Measurements from ENCODE around the gene CHSY3. TPM values are rescaled to one million over a fixed set of nuclear protein-coding genes. Genes with fewer than 3 reads are reported as not detected.

CHSY3 gene
- total and polyA plus RNA-seq, 4 donors, result 3.5 to 32.5 (median 14.8) TPM

- Histone ChIP-seq H3K27me3 (ENCODE audit: control insufficient read depth in 1 of 2, insufficient read depth in 2 of 2, low read length in 1 of 2) (no peaks in the 10 kb centered on the region), H3K4me3 (ENCODE audit: low read length in 2 of 2) (no peak overlapping the region), H3K36me3 (ENCODE audit: control insufficient read depth in 1 of 2, insufficient read depth in 2 of 2, low read length in 1 of 2) (no peaks in the 10 kb centered on the region), H3K9me3 (ENCODE audit: control insufficient read depth, low read length) (no peaks in the 10 kb centered on the region), H3K4me1 (ENCODE audit: control insufficient read depth in 1 of 2, insufficient read depth in 2 of 2, low read length in 2 of 2) (no peaks in the 10 kb centered on the region), H3K27ac (ENCODE audit: low read depth in 1 of 2, low read length in 2 of 2) (no peak overlapping the region)
- no peak for DNase-seq
- no peak for ATAC-seq (ENCODE audit: low FRiP score)
- intact Hi-C loops (cut with DNase I), result no loop called here
- 68 to 69% methylated on average over 4 of the region's 4 CpGs for WGBS, 2 donors
Measured at GRCh38 chr5:129930221-129930620, 26.0 kb downstream of the CHSY3 start.

GRCh38 chr5:129935626-129936025 is 31.4 kb downstream of the CHSY3 start:
- no peak overlapping the region for H3K4me3 ChIP-seq (ENCODE audit: low read length in 2 of 2)
- H3K4me1 ChIP-seq (ENCODE audit: control insufficient read depth in 1 of 2, insufficient read depth in 2 of 2, low read length in 2 of 2), result no peaks in the 10 kb centered on the region
- H3K36me3 ChIP-seq (ENCODE audit: control insufficient read depth in 1 of 2, insufficient read depth in 2 of 2, low read length in 1 of 2), result peaks cover 0 to 5% of the 10 kb centered on the region in 2 donors
- H3K27me3 ChIP-seq (ENCODE audit: control insufficient read depth in 1 of 2, insufficient read depth in 2 of 2, low read length in 1 of 2), result no peaks in the 10 kb centered on the region
- no peak overlapping the region for H3K27ac ChIP-seq (ENCODE audit: low read depth in 1 of 2, low read length in 2 of 2)
- no peak for ATAC-seq (ENCODE audit: low FRiP score)
- intact Hi-C loops (cut with DNase I), result no loop called here
- DNase-seq, result no peak
- WGBS, 2 donors, result 49 to 55% methylated on average over 2 of the region's 2 CpGs
- peaks cover 3% of the 10 kb centered on the region for H3K9me3 ChIP-seq (ENCODE audit: control insufficient read depth, low read length)

- Histone ChIP-seq H3K27me3 (ENCODE audit: control insufficient read depth in 1 of 2, insufficient read depth in 2 of 2, low read length in 1 of 2) (no peaks in the 10 kb centered on the region), H3K4me3 (ENCODE audit: low read length in 2 of 2) (no peak overlapping the region), H3K4me1 (ENCODE audit: control insufficient read depth in 1 of 2, insufficient read depth in 2 of 2, low read length in 2 of 2) (no peaks in the 10 kb centered on the region), H3K27ac (ENCODE audit: low read depth in 1 of 2, low read length in 2 of 2) (no peak overlapping the region), H3K36me3 (ENCODE audit: control insufficient read depth in 1 of 2, insufficient read depth in 2 of 2, low read length in 1 of 2) (peaks cover 0 to 5% of the 10 kb centered on the region in 2 donors), H3K9me3 (ENCODE audit: control insufficient read depth, low read length) (peaks cover 3% of the 10 kb centered on the region)
- WGBS, 2 donors, result 96 to 97% methylated on average over 3 of the region's 3 CpGs
- DNase-seq, result no peak
- intact Hi-C loops (cut with DNase I), result no loop called here
- no peak for ATAC-seq (ENCODE audit: low FRiP score)
Measured at GRCh38 chr5:129938077-129938476, 33.8 kb downstream of the CHSY3 start.

- intact Hi-C loops (cut with DNase I), result no loop called here
- no peak overlapping the region for H3K4me3 ChIP-seq (ENCODE audit: low read length in 2 of 2)
- H3K36me3 ChIP-seq (ENCODE audit: control insufficient read depth in 1 of 2, insufficient read depth in 2 of 2, low read length in 1 of 2), result no peaks in the 10 kb centered on the region
- 0 to 32% methylated on average over 1 of the region's 1 CpG for WGBS, 2 donors
- H3K27me3 ChIP-seq (ENCODE audit: control insufficient read depth in 1 of 2, insufficient read depth in 2 of 2, low read length in 1 of 2), result no peaks in the 10 kb centered on the region
- no peak overlapping the region for H3K27ac ChIP-seq (ENCODE audit: low read depth in 1 of 2, low read length in 2 of 2)
- H3K4me1 ChIP-seq (ENCODE audit: control insufficient read depth in 1 of 2, insufficient read depth in 2 of 2, low read length in 2 of 2), result no peaks in the 10 kb centered on the region
- DNase-seq, result no peak
- ATAC-seq (ENCODE audit: low FRiP score), result no peak
- no peaks in the 10 kb centered on the region for H3K9me3 ChIP-seq (ENCODE audit: control insufficient read depth, low read length)
Measured at GRCh38 chr5:129943936-129944335, 39.7 kb downstream of the CHSY3 start.

- DNase-seq (no peak), ATAC-seq (ENCODE audit: low FRiP score) (no peak)
- peak overlapping the region; percentile 7 to 25 for H3K27ac ChIP-seq (ENCODE audit: low read depth in 1 of 2, low read length in 2 of 2)
- H3K27me3 ChIP-seq (ENCODE audit: control insufficient read depth in 1 of 2, insufficient read depth in 2 of 2, low read length in 1 of 2), result no peaks in the 10 kb centered on the region
- no peaks in the 10 kb centered on the region for H3K36me3 ChIP-seq (ENCODE audit: control insufficient read depth in 1 of 2, insufficient read depth in 2 of 2, low read length in 1 of 2)
- no peaks in the 10 kb centered on the region for H3K9me3 ChIP-seq (ENCODE audit: control insufficient read depth, low read length)
- intact Hi-C loops (cut with DNase I), result loop anchor here in 1 of 2 donors (5.0 kb wide), 1 partner anchor 33 kb away; no protein-coding TSS in a partner anchor
- no peaks in the 10 kb centered on the region for H3K4me1 ChIP-seq (ENCODE audit: control insufficient read depth in 1 of 2, insufficient read depth in 2 of 2, low read length in 2 of 2)
- no peak overlapping the region for H3K4me3 ChIP-seq (ENCODE audit: low read length in 2 of 2)
Measured at GRCh38 chr5:129945028-129945427, 40.8 kb downstream of the CHSY3 start.

GRCh38 chr5:129945774-129946270 is 41.6 kb downstream of the CHSY3 start:
- Histone ChIP-seq H3K4me3 (ENCODE audit: low read length in 2 of 2) (no peak overlapping the region), H3K27me3 (ENCODE audit: control insufficient read depth in 1 of 2, insufficient read depth in 2 of 2, low read length in 1 of 2) (no peaks in the 10 kb centered on the region), H3K4me1 (ENCODE audit: control insufficient read depth in 1 of 2, insufficient read depth in 2 of 2, low read length in 2 of 2) (no peaks in the 10 kb centered on the region), H3K9me3 (ENCODE audit: control insufficient read depth, low read length) (no peaks in the 10 kb centered on the region), H3K27ac (ENCODE audit: low read depth in 1 of 2, low read length in 2 of 2) (no peak overlapping the region), H3K36me3 (ENCODE audit: control insufficient read depth in 1 of 2, insufficient read depth in 2 of 2, low read length in 1 of 2) (no peaks in the 10 kb centered on the region)
- intact Hi-C loops (cut with DNase I), result loop anchor here in 1 of 2 donors (5.0 kb wide), 1 partner anchor 34 kb away; no protein-coding TSS in a partner anchor
- WGBS, 2 donors, result 10 to 21% methylated on average over 1 of the region's 1 CpG
- DNase-seq, result no peak
- ATAC-seq (ENCODE audit: low FRiP score), result no peak

- intact Hi-C loops (cut with DNase I), result no loop called here
- Histone ChIP-seq H3K27ac (ENCODE audit: low read depth in 1 of 2, low read length in 2 of 2) (no peak overlapping the region), H3K36me3 (ENCODE audit: control insufficient read depth in 1 of 2, insufficient read depth in 2 of 2, low read length in 1 of 2) (no peaks in the 10 kb centered on the region), H3K4me1 (ENCODE audit: control insufficient read depth in 1 of 2, insufficient read depth in 2 of 2, low read length in 2 of 2) (no peaks in the 10 kb centered on the region), H3K4me3 (ENCODE audit: low read length in 2 of 2) (peak overlapping the region in 1 of 2 donors; percentile 3), H3K27me3 (ENCODE audit: control insufficient read depth in 1 of 2, insufficient read depth in 2 of 2, low read length in 1 of 2) (no peaks in the 10 kb centered on the region), H3K9me3 (ENCODE audit: control insufficient read depth, low read length) (no peaks in the 10 kb centered on the region)
- no peak for ATAC-seq (ENCODE audit: low FRiP score)
- WGBS, 2 donors, result 0 to 3% methylated on average over 2 of the region's 2 CpGs
- DNase-seq, result no peak
Measured at GRCh38 chr5:129951039-129951438, 46.8 kb downstream of the CHSY3 start.

GRCh38 chr5:129958581-129958980 is 54.3 kb downstream of the CHSY3 start:
- no peak for DNase-seq
- no peaks in the 10 kb centered on the region for H3K9me3 ChIP-seq (ENCODE audit: control insufficient read depth, low read length)
- intact Hi-C loops (cut with DNase I), result no loop called here
- H3K27me3 ChIP-seq (ENCODE audit: control insufficient read depth in 1 of 2, insufficient read depth in 2 of 2, low read length in 1 of 2), result no peaks in the 10 kb centered on the region
- no peak for ATAC-seq (ENCODE audit: low FRiP score)
- H3K4me1 ChIP-seq (ENCODE audit: control insufficient read depth in 1 of 2, insufficient read depth in 2 of 2, low read length in 2 of 2), result peaks cover 0 to 5% of the 10 kb centered on the region in 2 donors
- H3K27ac ChIP-seq (ENCODE audit: low read depth in 1 of 2, low read length in 2 of 2), result no peak overlapping the region
- H3K36me3 ChIP-seq (ENCODE audit: control insufficient read depth in 1 of 2, insufficient read depth in 2 of 2, low read length in 1 of 2), result no peaks in the 10 kb centered on the region
- H3K4me3 ChIP-seq (ENCODE audit: low read length in 2 of 2), result no peak overlapping the region

- Histone ChIP-seq H3K9me3 (ENCODE audit: control insufficient read depth, low read length) (no peaks in the 10 kb centered on the region), H3K27me3 (ENCODE audit: control insufficient read depth in 1 of 2, insufficient read depth in 2 of 2, low read length in 1 of 2) (no peaks in the 10 kb centered on the region), H3K4me1 (ENCODE audit: control insufficient read depth in 1 of 2, insufficient read depth in 2 of 2, low read length in 2 of 2) (peaks cover 2 to 10% of the 10 kb centered on the region in 2 donors), H3K4me3 (ENCODE audit: low read length in 2 of 2) (no peak overlapping the region), H3K27ac (ENCODE audit: low read depth in 1 of 2, low read length in 2 of 2) (no peak overlapping the region), H3K36me3 (ENCODE audit: control insufficient read depth in 1 of 2, insufficient read depth in 2 of 2, low read length in 1 of 2) (no peaks in the 10 kb centered on the region)
- 30 to 38% methylated on average over 6 of the region's 6 CpGs for WGBS, 2 donors
- DNase-seq, result no peak
- intact Hi-C loops (cut with DNase I), result loop anchor here in 1 of 2 donors (5.0 kb wide), 1 partner anchor 54 kb away; no protein-coding TSS in a partner anchor
- no peak for ATAC-seq (ENCODE audit: low FRiP score)
Measured at GRCh38 chr5:129960831-129961230, 56.6 kb downstream of the CHSY3 start.

All from aorta (tissue), 5 donors.